Measurements from ENCODE around the gene LGI4.

Gene LGI4

GRCh38 chr19:35159606-35160005 lies 24.7 kb upstream of the LGI4 start:
- no peak for TF ChIP-seq CTCF (conservative IDR thresholded peaks at IDR 0.05)
- H3K27ac ChIP-seq, result no peak overlapping the region

GRCh38 chr19:35157431-35157830 lies 22.6 kb upstream of the LGI4 start:
- no peak overlapping the region for H3K27ac ChIP-seq

GRCh38 chr19:35156673-35157014 lies 21.8 kb upstream of the LGI4 start:
- no peak for TF ChIP-seq CTCF (conservative IDR thresholded peaks at IDR 0.05)
- no peak overlapping the region for H3K27ac ChIP-seq

More at GRCh38 chr19:35157431-35157830, 22.6 kb upstream of the LGI4 start:
- no peak for TF ChIP-seq CTCF (conservative IDR thresholded peaks at IDR 0.05)

GRCh38 chr19:35155981-35156672 lies 21.3 kb upstream of the LGI4 start:
- H3K27ac ChIP-seq, result no peak overlapping the region

GRCh38 chr19:35155441-35155840 lies 20.6 kb upstream of the LGI4 start:
- no peak overlapping the region for H3K27ac ChIP-seq
- no peak for TF ChIP-seq CTCF (conservative IDR thresholded peaks at IDR 0.05)

More at GRCh38 chr19:35155981-35156672, 21.3 kb upstream of the LGI4 start:
- no peak for TF ChIP-seq CTCF (conservative IDR thresholded peaks at IDR 0.05)

- peak within 1 kb of the TSS; percentile 35; the same call in 1 of the 2 replicates for H3K27ac ChIP-seq
- TF ChIP-seq CTCF (conservative IDR thresholded peaks at IDR 0.05), result no peak
Observed at GRCh38 chr19:35154525-35155406, 19.9 kb upstream of the LGI4 start, which contains the start of gene FXYD5. TSS of gene FXYD5 (plus strand) at chr19:35154735. CDS start at chr19:35155551, 816 bp downstream.
